ENCODE data around the gene CNIH3. TPM values are rescaled to one million over a fixed set of nuclear protein-coding genes. Genes with fewer than 3 reads are reported as not detected.
"Not testable (repeated sequence)": the region's sequence is repeated elsewhere in the genome, so short reads cannot be mapped to it uniquely, and the experiment has no call there.

CNIH3 gene
- total and polyA plus RNA-seq, 8 donors: 0.45 to 18.7 (median 3.1) TPM; not detected in 1

GRCh38 chr1:224710196-224710595 lies 94.1 kb downstream of the CNIH3 start:
- no peak for TF ChIP-seq CTCF (IDR thresholded peaks at IDR 0.05)
- TF ChIP-seq POLR2A (IDR thresholded peaks at IDR 0.05): no peak
- no peak for TF ChIP-seq EP300 (IDR thresholded peaks at IDR 0.05)
- TF ChIP-seq POLR2AphosphoS5 (IDR thresholded peaks at IDR 0.05): no peak
- DNase-seq: no peak
- H3K4me1 ChIP-seq: peaks cover 0 to 5% (median 0%) of the 10 kb centered on the region in 4 donors
- H3K4me3 ChIP-seq: no peak overlapping the region
- H3K9me3 ChIP-seq: no peaks in the 10 kb centered on the region
- H3K36me3 ChIP-seq: no peaks in the 10 kb centered on the region
- H3K27me3 ChIP-seq: no peaks in the 10 kb centered on the region
- WGBS, 5 donors: 51 to 87% (median 70%) methylated on average over 3 of the region's 3 CpGs
- intact Hi-C loops (cut with DNase I; ENCODE audit: low total_unique reads): no loop called here
- H3K27ac ChIP-seq: no peak overlapping the region

- H3K27me3 ChIP-seq; intact Hi-C loops (cut with DNase I; ENCODE audit: low total_unique reads); H3K36me3 ChIP-seq; H3K9me3 ChIP-seq; DNase-seq; H3K27ac ChIP-seq; H3K4me3 ChIP-seq; H3K4me1 ChIP-seq: not testable (repeated sequence)
- WGBS, 5 donors: 74 to 85% (median 81%) methylated on average over 4 of the region's 4 CpGs
Observed at GRCh38 chr1:224711231-224711756, 95.2 kb downstream of the CNIH3 start.

GRCh38 chr1:224711876-224712275 lies 95.8 kb downstream of the CNIH3 start:
- 35 to 62% (median 46%) methylated on average over 3 of the region's 3 CpGs for WGBS, 5 donors
- no peak overlapping the region for H3K27ac ChIP-seq
- no peaks in the 10 kb centered on the region for H3K9me3 ChIP-seq
- no peaks in the 10 kb centered on the region for H3K36me3 ChIP-seq
- intact Hi-C loops (cut with DNase I; ENCODE audit: low total_unique reads): no loop called here
- H3K4me3 ChIP-seq: no peak overlapping the region
- peaks cover 0 to 5% (median 0%) of the 10 kb centered on the region in 4 donors for H3K4me1 ChIP-seq
- no peak for DNase-seq
- no peak for TF ChIP-seq POLR2A (IDR thresholded peaks at IDR 0.05)
- TF ChIP-seq EP300 (IDR thresholded peaks at IDR 0.05): no peak
- no peak for TF ChIP-seq CTCF (IDR thresholded peaks at IDR 0.05)
- no peak for TF ChIP-seq POLR2AphosphoS5 (IDR thresholded peaks at IDR 0.05)
- H3K27me3 ChIP-seq: no peaks in the 10 kb centered on the region

GRCh38 chr1:224713228-224713627 lies 97.1 kb downstream of the CNIH3 start:
- Histone ChIP-seq H3K4me1 (peaks cover 0 to 5% (median 0%) of the 10 kb centered on the region in 4 donors), H3K4me3 (no peak overlapping the region), H3K27ac (no peak overlapping the region), H3K36me3 (no peaks in the 10 kb centered on the region), H3K27me3 (no peaks in the 10 kb centered on the region), H3K9me3 (no peaks in the 10 kb centered on the region)
- WGBS, 5 donors: 71 to 92% (median 82%) methylated on average over 1 of the region's 1 CpG
- TF ChIP-seq POLR2A (IDR thresholded peaks at IDR 0.05) (no peak), CTCF (IDR thresholded peaks at IDR 0.05) (no peak), POLR2AphosphoS5 (IDR thresholded peaks at IDR 0.05) (no peak), EP300 (IDR thresholded peaks at IDR 0.05) (no peak)
- DNase-seq: no peak
- intact Hi-C loops (cut with DNase I; ENCODE audit: low total_unique reads): no loop called here

GRCh38 chr1:224714553-224714952 lies 98.4 kb downstream of the CNIH3 start:
- 83 to 92% (median 86%) methylated on average over 6 of the region's 6 CpGs for WGBS, 5 donors
- intact Hi-C loops (cut with DNase I; ENCODE audit: low total_unique reads): no loop called here
- TF ChIP-seq POLR2AphosphoS5 (IDR thresholded peaks at IDR 0.05) (no peak), POLR2A (IDR thresholded peaks at IDR 0.05) (no peak), CTCF (IDR thresholded peaks at IDR 0.05) (no peak), EP300 (IDR thresholded peaks at IDR 0.05) (no peak)

More at GRCh38 chr1:224714553-224714952, 98.4 kb downstream of the CNIH3 start:
- no peaks in the 10 kb centered on the region for H3K36me3 ChIP-seq
- peaks cover 0 to 5% (median 0%) of the 10 kb centered on the region in 4 donors for H3K4me1 ChIP-seq
- H3K27me3 ChIP-seq: no peaks in the 10 kb centered on the region
- no peaks in the 10 kb centered on the region for H3K9me3 ChIP-seq
- no peak overlapping the region for H3K27ac ChIP-seq
- DNase-seq: no peak
- H3K4me3 ChIP-seq: no peak overlapping the region
